HG03025 (cell line): ENCODE data around the gene HMHB1.

ENCODE experiments used
- ATAC-seq: cut with Tn5 transposase; IDR thresholded peaks from one replicate; pipeline ENCODE4 v1.9.1; 2021; ENCODE audit warnings: mild to moderate bottlenecking, moderate library complexity; ENCODE audit not compliant: unreplicated experiment, low FRiP score

HMHB1 gene

GRCh38 chr5:143812085-143812705 lies at the start of gene HMHB1:
Gene HMHB1, plus strand, starts transcription at chr5:143812161.
- ATAC-seq = no peak

GRCh38 chr5:143762636-143763220 lies 49.2 kb upstream of the HMHB1 start:
- no peak for ATAC-seq

- no peak for ATAC-seq
Observed at GRCh38 chr5:143767162-143767561, 44.8 kb upstream of the HMHB1 start.

GRCh38 chr5:143769026-143769786 lies 42.8 kb upstream of the HMHB1 start:
- no peak for ATAC-seq

GRCh38 chr5:143770450-143770849 lies 41.5 kb upstream of the HMHB1 start:
- ATAC-seq = no peak

- ATAC-seq = no peak
Observed at GRCh38 chr5:143771189-143771588, 40.8 kb upstream of the HMHB1 start.

GRCh38 chr5:143771602-143772001 lies 40.4 kb upstream of the HMHB1 start:
- ATAC-seq = no peak

GRCh38 chr5:143772621-143773020 lies 39.3 kb upstream of the HMHB1 start:
- ATAC-seq = no peak

- no peak for ATAC-seq
Observed at GRCh38 chr5:143775258-143775657, 36.7 kb upstream of the HMHB1 start.

GRCh38 chr5:143776951-143777350 lies 35.0 kb upstream of the HMHB1 start:
- ATAC-seq = no peak

GRCh38 chr5:143779506-143779905 lies 32.5 kb upstream of the HMHB1 start:
- no peak for ATAC-seq

GRCh38 chr5:143781993-143782520 lies 29.9 kb upstream of the HMHB1 start:
- no peak for ATAC-seq

- ATAC-seq = no peak
Observed at GRCh38 chr5:143782588-143783386, 29.2 kb upstream of the HMHB1 start.

GRCh38 chr5:143788401-143788800 lies 23.6 kb upstream of the HMHB1 start:
- ATAC-seq = no peak

- ATAC-seq = no peak
Observed at GRCh38 chr5:143790457-143791112, 21.4 kb upstream of the HMHB1 start.

GRCh38 chr5:143791848-143792731 lies 19.9 kb upstream of the HMHB1 start:
- ATAC-seq = no peak

- no peak for ATAC-seq
Observed at GRCh38 chr5:143793249-143793648, 18.7 kb upstream of the HMHB1 start.

GRCh38 chr5:143796125-143796524 lies 15.8 kb upstream of the HMHB1 start:
- ATAC-seq = no peak

- ATAC-seq = no peak
Observed at GRCh38 chr5:143796753-143797152, 15.2 kb upstream of the HMHB1 start.
